HG03575 (cell line): Measurements from ENCODE around the gene JADE2.
A peak's percentile ranks its signal among the peaks of the same experiment; 100 is the strongest.

ENCODE experiments used
- ATAC-seq: cut with Tn5 transposase; IDR thresholded peaks from one replicate; pipeline ENCODE4 v1.9.1; 2021; ENCODE audit not compliant: unreplicated experiment, insufficient number of reproducible peaks, low FRiP score; ENCODE audit errors: extremely low read depth

Gene JADE2

GRCh38 chr5:134527156-134527960 is 1.9 kb downstream of the JADE2 start:
- ATAC-seq, result no peak

- no peak for ATAC-seq
These were observed 2.5 kb downstream of the JADE2 start for GRCh38 chr5:134527961-134528424.

GRCh38 chr5:134528556-134528955 is 3.1 kb downstream of the JADE2 start:
- ATAC-seq, result no peak

DNA sequence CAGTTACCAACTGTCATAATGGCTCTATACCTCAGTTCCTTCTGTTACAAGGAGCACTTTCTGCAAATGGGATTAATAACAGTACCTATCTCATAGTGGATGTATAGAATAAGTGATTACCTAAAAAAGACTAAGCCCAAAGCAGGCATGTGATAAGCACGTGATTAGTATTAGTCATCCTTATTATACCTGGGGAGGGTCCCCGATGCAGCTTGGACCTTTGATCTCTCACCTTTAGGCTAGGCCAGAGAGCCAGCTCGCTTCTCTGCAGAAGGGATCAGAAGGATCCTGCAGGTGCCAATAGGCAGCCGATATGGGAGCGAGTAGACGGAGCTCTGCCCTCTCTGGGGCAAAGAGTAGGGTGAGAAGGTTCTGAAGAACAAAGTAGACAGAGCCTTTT is 4.0 kb downstream of the JADE2 start:
- no peak for ATAC-seq

DNA sequence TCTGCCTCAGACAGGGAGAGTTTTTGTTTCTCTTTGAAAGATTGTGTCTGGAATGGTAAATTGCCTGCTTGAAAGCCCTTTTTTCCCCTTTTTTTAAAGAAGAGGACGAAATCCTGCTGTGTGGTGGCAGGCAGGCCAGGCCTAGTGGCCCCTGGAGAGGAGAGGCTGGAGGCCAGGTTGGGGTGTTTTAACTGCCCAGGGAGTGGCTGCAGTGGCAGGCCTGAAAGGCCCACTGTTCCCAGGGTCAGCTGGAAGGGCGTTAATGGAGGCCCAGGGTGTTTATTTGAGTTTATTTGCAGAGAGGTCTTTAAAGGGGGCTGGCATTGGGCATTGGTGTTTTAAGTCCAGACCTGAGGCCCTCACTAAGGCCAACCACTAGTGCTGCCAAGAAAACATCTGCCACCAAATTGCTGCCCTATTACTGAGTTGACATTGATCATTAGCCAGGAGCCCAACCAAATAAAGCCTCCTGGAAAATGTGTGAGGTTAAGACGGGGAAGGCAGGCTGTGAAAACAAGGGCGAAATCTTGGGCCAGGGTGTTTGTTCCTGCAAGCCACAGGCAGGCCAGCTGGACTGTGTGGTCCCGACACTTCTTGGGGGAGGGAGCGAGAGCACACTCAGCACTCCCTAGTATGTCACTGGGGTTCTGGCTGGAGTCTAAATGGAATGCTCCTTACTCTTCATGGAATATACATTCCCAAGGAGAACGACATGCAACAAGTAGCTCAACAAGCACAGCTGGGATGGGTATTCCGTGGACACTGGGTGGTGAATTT is 5.0 kb downstream of the JADE2 start:
- no peak for ATAC-seq

DNA sequence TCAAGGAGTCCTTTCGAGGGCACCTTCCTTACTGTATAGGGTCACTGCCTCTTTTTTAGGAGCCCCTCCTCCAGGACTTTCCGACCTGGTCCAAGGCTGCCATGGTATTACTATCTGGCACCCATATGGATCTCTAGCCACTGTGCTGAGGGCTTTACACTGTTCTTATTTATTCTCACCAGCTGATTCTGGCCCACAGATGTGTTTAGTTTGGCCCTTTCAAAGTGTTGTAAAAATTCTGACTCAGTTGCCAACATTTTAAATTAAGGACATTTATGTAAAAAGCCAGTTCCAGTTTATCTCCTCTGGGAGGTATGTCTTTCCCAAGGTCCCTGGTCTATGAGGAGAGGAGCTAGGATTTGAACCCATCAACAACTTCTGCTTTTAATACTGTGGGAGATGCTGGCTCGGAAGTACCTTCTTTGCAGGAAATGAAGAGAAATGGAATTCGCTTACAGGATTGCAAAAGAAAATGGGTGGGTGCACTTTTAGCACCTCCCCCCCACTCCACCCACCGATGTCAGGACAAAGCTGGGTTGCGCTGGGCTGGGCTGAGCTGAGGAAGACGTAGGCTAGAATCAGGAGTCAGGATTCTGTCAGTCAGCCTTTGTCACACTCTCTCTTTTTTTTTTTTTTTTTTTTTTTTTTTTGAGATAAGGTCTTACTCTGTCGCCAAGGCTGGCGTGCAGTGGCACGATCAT is 7.8 kb downstream of the JADE2 start:
- no peak for ATAC-seq

DNA sequence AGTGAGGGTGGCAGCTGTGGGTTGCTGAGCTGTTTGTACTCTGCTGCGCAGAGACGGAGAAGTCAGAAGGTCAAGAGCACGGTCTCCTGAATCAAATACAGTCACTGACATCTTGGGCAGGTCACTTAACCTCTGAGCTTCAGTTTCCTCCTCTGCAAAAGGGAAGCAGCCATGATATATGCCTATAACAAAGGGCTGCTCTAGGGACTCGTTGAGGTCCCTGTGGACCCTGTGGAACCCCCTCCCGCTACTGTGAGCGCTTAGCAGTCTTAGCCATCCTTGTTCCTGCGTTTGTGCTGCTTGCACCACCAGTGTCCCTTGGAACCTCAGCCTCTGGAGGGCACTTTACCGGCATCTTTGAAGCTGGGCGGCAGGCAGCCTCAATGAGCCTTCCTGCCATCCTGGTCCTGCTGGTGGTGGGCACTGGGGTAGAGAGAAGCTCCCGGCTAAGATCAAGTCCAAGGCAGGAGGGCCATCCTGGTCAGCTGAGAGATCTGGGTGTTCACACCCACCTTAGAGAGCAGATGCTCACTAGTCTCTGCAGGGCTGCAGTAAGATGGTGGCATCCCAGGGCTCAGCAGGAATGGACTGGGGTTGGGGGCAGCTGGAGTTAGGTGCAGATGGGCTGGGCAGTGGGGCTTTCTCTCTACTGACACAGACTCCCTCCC is 8.7 kb downstream of the JADE2 start:
- ATAC-seq, result no peak

GRCh38 chr5:134534726-134535110 is 9.2 kb downstream of the JADE2 start:
- no peak for ATAC-seq

- no peak for ATAC-seq
These were observed 11.4 kb downstream of the JADE2 start for GRCh38 chr5:134536876-134537275.

- no peak for ATAC-seq
These were observed 11.8 kb downstream of the JADE2 start for GRCh38 chr5:134537297-134537696.

GRCh38 chr5:134538296-134538695 is 12.8 kb downstream of the JADE2 start:
- no peak for ATAC-seq

- ATAC-seq, result no peak
These were observed 14.3 kb downstream of the JADE2 start for GRCh38 chr5:134539732-134540131.

DNA sequence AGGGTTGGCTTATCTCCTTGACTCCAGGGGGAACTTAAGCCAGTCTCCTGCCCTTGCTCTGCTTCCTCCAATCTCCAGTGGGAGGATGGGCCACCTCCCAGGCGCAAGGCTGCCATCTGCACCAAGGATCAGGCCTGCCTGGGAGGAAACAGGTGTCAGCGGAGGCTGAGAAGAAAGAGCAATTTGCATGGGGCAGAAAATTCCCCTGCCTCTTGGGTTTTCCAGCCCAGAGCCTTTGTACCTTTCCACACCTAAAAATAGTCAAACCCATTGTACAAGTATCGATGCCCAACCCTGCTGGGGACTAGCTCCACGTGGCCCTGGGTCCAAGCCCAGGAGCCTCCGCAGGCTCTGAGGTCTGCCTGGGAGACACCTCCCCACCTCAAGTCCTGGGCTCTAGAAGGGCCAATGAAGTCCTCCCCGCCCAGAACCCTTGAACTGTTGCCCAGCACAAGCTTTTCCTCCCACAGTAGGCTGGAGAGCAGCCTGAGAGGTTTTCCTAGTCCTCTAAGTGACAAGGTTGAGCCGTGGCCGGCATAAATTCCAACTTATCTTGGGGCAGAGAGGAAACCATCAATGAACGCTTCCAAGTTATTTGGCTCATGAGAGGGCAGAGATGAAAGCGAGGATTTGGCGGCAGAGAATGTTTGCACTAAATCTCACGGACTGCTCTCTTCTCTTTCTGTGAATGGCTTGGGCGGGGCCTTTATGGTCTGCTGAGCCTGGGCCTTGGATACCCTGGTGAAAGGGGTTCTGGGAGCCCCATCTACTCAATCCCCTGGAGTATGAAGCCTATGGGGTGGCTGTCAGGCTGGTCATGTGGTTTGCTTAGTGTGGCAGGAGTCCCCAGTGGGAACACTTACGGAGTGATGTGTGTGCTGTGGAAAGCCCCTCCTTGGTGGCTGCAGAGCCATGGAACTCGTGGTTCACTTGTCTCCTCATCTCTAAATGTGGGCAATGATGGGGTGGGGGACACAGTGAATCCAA is 15.6 kb downstream of the JADE2 start:
- no peak for ATAC-seq

GRCh38 chr5:134541736-134542376 is 16.4 kb downstream of the JADE2 start:
- ATAC-seq, result no peak

GRCh38 chr5:134543820-134544614 is 18.5 kb downstream of the JADE2 start:
- ATAC-seq, result peak; percentile 40

DNA sequence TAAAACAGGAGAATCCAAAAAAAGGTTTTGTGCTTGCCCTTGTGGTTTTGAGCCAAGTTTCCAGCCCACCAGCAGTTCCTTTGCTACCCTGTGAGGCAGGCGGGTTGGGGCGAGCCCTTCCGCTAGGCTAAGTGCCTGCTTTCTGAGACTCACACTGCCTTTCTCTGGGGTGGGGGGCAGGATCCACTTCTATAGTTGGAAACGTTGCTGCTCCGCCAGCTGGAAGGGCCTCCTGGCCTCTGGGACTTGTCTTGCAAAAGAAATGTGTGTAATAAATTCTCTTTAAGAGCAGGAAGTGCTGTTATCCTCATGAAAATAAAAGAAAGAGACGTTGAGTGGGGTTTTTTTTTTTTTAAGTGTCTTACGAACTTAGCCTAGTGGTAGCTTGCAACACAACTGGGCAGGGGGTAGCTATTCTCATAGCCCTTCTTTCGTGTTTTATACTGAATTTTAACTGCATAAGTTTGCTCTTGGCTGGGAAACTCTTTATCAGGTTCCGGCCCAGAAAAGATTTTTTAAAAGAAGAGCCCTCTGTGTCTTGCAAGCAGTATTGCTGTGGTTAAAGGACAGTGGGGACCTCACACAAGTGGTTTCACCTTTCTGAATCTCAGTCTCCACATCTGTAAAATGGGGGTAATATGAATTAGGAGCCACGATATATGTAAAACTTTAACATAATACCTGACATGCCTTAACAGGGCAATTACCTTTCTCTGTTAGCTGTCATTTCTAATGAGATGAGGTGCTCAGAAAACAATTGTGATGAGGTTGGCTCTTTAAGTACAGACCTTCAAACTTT is 19.8 kb downstream of the JADE2 start:
- ATAC-seq, result no peak
